OCI-LY3 (cell line): Measurements from ENCODE around the gene CYB561A3.

ENCODE experiments used
- CTCF ChIP-seq: fragments of 200-600, 300-600 bp; sonication (generic); IDR thresholded peaks from 2 replicates; pipeline ENCODE4 v1.5.1; 2014; ENCODE audit warnings: antibody characterized with exemption, low read length, low read depth
- EZH2phosphoT487 ChIP-seq: fragments of 200-600 bp; shearing (Covaris generic); IDR thresholded peaks from 2 replicates; pipeline ENCODE4 v1.6.1; 2018; ENCODE audit warnings: antibody characterized with exemption, mixed run types, low read depth

- TF ChIP-seq CTCF, result no peak
- no peak for TF ChIP-seq EZH2phosphoT487
These were observed 43.0 kb upstream of the CYB561A3 start for GRCh38 chr11:61404641-61405040.
